Stimulated activated CD4-positive, alpha-beta T cell treated with anti-CD3 and anti-CD28 coated beads, Interleukin-12 subunit alpha, Interleukin-12 subunit beta, amount 100 ng/mL, for 24 hours (primary cell): Measurements from ENCODE around the gene AMER1.

Source experiments
- DNase-seq, 2 experiments: peaks; one replicate each; pipeline ENCODE4 v3.0.0-alpha.2; 2020; ENCODE audit warnings: low read depth in 2 of 2

AMER1 gene

GRCh38 chrX:64184396-64184795, 21.1 kb downstream of the AMER1 start:
- DNase-seq, result no peak

- no peak for DNase-seq
These were observed 23.3 kb downstream of the AMER1 start for GRCh38 chrX:64182208-64182607.

- DNase-seq, result no peak
These were observed 28.6 kb downstream of the AMER1 start for GRCh38 chrX:64176876-64177275.

- no peak for DNase-seq
These were observed 35.5 kb downstream of the AMER1 start for GRCh38 chrX:64169988-64170387.

DNA sequence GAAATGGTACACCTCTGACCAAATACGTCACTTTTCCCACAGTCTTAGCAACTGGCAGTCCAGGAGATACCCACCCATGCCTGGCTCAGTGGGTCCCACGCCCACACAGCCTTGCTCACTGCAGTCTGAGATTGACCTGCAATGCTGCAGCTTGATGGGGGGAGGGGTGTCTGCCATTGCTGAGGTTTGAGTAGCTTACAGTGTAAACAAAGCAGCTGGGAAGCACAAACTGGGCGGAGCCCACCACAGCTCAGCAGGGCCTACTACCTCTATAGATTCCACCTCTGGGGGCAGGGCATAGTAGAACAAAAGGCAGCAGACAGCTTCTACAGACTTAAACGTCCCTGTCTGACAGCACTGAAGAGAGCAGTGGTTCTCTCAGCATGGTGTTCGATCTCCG, 52.7 kb downstream of the AMER1 start:
- no peak for DNase-seq

GRCh38 chrX:64151911-64152310, 53.6 kb downstream of the AMER1 start:
- DNase-seq, result no peak

- DNase-seq, result no peak
These were observed 54.7 kb downstream of the AMER1 start for GRCh38 chrX:64150775-64151174.
